GOT3 (cell line): ENCODE results near the gene CCDC8.
"Not testable (repeated sequence)": the region's sequence is repeated elsewhere in the genome, so short reads cannot be mapped to it uniquely, and the experiment has no call there.

Source experiments
- DNase-seq: peaks from one replicate; lab custom pipeline; 2025; ENCODE audit warnings: mixed read lengths; lab: John Stamatoyannopoulos, UW

Gene CCDC8

DNA sequence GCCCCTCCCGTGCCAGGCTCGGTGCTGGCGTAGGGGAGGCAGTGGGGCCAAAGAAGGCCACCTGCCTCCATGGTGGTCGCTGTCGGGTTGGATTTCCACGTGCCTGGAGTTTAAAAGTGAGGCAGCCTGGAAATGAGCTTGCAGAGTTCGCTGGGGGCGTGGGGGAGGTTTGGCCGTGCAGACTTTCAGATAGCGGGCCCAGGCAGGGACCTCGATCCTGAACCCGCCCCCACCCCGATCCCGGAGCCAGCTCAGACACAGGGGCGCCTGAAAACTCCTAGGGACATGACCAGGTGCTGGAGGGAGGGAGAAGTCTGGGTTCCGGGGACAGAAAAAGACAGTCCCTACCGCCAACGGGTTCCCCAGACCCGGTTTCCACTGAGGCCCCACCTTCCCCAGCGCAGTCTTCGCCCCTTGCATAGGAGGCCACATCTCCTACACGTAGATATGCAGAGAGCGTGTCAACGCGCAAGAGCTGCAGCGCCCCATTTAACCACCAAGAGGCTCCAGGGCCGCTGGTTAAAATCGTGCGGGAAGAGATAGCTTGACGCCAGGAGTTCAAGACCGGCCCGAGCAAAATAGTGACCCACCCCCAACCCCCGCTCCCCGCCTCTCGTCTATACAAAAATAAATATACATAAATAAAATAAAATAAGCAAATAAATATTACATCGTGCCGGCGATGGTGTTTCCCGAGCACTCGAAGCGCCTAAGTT, 8.5 kb downstream of the CCDC8 start:
- DNase-seq = no peak

DNA sequence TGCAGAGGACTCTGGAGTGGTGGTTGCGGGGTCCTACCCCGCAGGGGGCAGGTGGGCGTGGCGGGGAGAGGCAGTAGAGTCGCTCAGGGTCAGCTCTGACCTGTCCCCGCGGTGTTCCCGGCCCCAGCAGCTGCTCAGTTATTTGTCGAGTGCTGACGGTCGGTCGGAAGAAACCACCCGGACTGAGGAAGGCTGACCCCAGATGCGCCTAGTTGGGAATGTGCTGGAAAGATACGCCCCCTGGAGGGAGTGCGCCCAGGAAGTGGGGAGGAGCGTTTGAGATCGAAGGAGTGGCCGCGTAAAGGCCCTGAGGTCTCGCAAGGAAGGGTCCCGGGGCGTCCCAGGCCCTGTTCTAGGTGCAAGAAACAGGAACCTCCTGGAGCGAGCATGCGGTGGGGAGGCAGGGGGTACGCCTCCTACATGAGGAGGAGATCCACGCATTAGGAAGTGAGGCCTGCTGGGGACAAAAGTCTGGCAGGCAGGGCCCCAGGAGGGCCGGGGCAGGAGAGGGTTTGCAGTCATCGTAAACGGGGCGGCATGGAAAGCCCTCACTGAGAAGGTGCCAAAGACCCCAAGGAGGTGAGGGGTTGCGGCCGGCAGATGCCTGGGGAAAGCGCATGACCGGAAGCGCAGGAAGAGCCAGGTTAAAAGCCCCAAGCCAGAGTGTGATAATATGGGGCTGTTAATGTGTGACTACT, 9.2 kb downstream of the CCDC8 start:
- DNase-seq = no peak

DNA sequence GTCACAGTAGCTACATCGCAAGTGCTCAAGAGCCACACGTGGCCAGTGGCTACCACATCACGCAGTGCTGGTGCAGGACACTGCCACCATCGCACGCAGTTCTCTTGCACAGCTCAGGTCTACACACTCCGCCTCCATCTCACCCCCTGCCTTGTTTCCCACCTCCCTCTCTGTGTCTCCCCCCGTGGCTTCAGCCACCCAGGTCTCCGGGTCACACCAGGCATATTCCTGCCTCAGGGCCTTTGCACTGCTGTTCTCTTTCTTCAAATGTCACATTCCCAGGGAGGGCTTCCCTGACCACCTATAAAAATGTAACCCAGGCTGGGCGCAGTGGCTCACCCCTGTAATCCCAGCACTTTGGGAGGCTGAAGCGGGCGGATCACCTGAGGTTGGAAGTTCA, 10.6 kb downstream of the CCDC8 start:
- no peak for DNase-seq

DNA sequence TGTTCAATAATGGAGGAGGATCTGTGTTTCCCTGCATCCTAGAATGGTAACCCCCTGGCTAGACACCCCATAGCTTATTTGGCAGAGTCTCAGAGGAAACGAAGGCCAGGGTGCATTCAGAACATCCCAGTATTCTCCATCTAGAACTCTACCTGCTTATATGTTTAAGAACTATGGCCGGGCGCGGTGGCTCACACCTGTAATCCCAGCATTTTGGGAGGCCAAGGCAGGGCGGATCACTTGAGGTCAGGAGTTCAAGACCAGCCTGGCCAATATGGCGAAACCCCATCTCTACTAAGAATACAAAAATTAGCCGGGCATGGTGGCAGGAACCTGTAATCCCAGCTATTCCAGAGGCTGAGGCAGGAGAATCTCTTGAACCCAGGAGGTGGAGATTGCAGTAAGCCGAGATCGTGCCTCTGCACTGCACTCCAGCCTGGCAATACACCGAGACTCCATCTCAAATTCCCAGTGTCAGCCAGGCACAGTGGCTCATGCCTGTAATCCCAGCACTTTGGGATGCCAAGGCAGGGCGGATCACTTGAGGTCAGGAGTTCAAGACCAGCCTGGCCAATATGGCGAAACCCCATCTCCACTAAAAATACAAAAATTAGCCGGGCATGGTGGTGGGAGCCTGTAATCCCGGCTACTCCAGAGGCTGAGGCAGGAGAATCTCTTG, 15.4 kb downstream of the CCDC8 start:
- not testable (repeated sequence) for DNase-seq

DNA sequence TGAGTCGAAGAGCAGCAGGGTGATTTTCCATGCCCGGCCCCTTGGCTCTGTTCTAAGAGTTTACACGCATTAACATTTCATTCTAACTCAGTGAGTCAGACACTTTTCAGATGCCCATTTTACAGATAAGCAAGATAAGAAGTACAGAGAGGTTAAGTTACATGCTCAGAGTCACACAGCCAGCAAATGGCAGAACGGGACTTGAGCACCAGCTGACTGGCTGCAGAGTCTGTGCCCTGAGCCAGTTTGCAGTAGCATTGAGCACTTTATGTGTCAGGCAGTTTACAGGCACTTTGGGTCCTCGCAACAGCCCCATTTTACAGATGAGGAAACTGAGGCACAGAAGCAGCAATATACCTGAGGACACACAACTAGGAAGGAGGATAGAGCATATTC, 19.0 kb downstream of the CCDC8 start:
- DNase-seq = no peak

DNA sequence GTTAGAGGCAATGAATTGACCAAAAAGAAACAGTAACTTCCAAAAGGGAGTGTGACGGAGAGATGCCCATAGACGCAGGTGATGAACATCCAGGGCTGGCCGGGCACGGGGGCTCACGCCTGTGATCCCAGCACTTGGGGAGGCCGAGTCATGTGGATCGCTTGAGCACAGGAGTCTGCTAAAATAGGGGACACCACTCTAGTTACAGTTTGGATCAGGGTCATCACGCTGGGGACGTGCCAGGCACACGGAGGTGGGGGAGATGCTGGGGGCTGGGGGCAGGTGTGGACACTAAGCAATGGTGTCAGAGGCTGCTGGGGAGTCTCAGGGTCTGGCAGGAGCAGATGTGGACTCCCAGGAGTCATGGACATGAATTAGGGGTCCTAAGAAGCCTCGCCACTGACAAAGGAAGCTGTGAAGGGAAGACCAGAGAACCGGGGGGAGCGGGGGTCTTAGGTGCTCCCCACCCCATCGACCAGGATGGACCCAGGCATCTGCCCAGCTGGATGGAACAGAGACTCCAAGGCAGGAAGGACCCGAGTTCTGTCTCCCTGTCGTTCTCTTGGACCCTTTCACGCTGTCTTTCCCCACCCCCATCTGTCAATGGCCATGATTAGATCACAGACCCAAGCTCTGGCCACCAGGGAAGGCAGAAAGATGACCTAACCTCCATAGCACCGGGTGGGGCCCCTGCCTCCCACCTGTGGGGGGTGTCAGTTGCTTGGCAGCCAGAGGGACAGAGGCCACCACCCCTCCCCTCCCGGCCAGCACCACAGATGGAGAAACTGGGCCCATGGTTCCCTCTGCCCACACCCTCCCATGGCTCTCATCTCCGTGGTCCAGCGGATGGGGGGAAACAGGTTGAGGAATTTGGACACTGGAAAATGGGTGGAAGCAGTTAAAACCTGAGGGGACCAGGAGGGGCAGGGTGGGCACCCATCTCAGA, 19.6 kb downstream of the CCDC8 start:
- no peak for DNase-seq

DNA sequence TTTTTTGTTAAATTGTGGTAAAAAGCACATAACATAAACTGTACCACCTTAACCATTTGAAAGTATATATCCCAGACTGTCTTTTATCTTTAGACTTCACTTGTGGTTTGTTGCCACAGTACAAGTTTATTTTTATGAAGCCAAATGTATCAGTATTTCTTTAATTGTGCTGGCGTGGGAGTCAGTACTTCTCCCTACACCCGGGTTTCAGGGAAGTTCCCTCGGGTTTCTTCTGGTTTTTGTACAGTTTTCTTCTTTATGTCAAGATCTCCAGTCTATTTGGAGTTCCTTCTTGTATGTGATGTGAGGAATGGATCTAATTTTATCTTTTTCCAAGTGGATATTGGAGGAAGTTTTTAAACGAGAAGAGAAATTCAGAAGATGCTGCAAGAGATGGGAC, 20.5 kb downstream of the CCDC8 start:
- DNase-seq = no peak

DNA sequence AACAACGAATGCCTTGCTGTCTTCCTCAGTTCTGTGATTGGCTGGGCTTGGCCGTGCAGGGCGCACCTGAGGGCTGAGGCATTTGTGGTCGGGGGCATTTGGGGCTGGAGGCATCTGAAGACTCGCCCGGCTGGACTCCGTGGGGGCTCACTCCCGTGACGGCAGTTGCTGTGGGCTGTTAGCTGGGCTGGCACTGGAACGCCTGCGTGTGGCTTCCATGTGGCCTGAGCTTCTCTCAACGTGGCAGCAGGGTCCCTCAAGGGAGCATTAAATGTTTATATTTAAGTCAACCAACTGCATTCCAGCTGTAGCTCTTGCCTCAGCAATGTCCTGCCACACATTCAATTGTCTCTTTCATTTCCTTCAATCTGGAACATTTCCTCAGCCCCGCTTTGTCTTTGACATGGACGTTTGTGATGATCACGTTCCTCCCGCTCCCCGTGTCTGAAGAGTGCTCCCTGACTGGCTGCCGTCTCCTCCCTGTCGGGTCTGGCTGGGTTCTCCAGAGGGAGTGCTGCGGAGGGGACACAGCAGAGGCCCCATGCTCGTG, 21.0 kb downstream of the CCDC8 start:
- no peak for DNase-seq

DNA sequence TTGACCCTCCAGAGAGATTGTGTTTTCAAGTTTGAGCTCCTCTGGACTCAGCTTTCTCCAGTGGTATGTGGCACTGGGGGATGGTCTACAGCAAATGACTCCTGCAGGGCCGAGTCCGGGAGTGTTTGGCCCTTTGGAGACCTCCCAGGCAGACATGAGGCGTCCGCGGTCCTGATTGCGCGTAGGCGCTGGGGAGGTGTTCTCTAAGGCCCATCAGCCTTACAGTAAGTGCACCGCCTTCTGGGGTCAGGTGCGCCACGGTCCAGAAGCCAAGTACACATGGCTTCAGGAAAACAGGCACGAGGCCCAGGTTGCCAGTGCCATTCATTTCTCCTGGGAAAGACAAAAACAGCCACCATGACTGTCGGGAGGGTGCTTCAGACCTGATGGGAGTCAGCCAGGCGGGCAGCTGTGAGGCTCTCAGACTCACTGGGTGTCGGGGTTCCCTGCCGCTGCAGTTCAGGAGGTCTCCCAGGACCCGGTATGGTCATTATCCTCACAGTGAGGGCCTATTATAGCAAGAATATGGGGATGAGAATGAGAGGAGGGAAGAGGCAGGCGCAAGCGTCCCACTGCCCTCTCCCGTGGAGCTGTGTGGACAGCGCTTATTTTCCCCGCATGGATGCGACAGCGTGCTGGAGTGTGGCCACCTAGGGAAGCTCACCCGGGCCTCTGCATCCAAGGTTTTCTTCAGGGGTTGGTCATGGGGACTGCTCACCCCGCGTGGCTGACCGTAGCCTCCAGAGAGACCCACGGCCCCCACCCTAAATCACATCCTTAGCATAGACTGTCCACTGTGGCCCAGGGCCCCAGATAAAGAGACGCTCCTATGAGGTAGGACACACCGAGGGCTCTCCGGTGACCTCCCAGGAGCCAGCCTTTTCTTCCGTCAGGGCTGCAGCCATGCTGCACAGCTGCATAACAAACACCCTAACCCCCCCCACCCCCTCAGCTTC, 21.8 kb downstream of the CCDC8 start:
- DNase-seq = no peak

DNA sequence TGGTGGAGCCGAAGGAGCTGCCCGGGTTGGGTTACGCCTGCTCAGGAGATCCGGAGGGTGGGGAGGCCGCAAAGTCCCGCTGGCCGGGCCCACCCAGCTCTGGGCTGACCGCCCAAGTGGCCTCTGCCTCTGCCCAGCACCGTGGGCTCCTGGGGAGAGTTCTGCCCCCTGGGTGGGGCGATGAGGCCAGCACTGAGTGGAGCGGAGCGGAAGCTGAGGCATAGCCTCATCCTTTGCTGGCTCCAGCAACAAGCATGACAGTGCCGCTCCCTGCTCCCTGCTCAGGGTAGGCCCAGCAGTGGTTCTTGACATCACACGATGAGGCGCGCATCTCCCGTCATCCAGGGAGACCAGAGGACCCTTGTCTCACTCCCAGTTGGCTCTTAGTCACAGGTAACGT, 22.5 kb downstream of the CCDC8 start:
- no peak for DNase-seq

DNA sequence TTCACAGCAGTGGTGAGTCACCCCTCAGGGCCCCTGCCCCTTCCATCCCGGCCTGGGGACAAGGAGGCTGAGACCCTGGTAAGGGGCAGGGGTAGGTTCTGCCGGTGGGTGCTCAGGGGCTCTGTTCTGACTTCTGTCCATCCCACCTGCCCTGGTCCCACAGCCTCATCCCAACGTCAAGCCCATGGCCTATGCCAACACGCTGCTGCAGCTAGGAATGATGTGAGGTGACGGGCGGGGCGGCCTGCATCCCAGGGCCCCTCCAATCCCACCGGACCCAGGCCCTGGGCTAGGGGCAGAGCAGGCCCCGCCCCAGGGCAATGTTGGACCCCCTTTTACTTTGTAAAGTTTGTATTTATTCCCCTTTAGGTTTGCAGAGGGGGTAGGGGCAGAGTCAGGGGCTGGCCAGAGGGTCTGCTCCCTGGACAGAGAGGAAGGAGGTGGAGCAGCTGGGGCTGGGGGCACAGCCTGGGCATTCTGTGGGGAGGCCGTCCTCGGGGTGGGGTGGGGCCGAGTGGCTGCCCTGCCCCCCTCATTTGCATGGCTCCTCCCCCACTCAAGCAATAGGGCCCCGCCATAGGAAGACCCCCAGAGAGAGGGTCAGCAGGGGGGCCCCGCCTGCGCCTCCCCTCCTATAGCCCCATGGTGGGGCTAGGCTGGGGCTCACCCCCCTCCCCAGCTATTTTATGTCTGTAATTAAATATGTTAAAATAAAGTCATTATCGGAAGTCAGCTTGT, 23.1 kb downstream of the CCDC8 start:
- no peak for DNase-seq

DNA sequence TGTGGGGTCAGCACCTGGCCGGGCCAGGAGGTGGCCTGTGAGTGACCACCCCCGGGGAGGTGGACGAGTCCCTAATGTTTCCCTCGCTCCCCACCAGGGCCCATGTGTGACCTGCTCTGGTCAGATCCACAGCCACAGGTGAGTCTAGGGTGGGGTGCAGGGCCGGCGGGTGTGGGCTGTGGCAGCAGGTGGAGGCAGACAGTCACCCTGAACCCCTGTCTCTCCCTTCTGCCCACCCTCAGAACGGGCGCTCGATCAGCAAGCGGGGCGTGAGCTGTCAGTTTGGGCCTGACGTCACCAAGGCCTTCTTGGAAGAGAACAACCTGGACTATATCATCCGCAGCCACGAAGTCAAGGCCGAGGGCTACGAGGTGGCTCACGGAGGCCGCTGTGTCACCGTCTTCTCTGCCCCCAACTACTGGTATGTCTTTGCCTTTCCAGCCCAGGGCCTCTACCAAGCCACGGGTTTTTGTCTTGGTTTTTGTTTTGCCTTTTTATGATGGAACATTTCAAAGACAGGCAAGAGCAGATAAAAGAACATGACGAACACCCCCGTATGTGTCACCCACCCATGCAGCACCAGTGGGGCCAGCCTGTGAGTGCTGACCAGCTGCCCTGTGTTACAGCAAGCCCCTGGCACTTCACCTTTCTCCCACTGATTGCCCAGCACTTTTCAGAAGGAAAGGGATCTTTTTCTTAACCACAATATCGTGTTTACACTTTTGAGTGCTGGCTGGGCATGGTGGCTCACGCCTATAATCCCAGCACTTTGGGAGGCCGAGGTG, 24.9 kb downstream of the CCDC8 start:
- no peak for DNase-seq

DNA sequence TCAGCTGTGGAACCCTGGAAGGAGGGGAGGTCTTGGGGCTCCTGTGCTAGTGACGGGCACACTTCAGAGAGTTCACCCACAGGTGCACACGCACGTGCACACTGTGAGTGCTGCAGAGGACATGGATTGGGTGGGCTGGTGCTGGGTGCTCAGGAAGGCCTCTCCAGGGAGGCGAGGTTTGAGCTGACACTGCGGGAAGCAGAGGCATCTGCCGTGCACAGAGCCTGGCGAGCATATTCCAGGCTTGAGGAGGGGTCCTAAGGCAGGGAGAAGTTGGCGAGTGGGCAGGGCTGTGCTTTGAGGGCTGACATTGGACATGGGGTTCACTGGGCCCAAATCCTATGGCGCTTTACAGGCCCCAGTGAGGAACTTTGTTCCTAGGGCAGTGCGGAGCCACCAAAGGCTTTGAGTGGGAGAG, 25.6 kb downstream of the CCDC8 start:
- DNase-seq = no peak

DNA sequence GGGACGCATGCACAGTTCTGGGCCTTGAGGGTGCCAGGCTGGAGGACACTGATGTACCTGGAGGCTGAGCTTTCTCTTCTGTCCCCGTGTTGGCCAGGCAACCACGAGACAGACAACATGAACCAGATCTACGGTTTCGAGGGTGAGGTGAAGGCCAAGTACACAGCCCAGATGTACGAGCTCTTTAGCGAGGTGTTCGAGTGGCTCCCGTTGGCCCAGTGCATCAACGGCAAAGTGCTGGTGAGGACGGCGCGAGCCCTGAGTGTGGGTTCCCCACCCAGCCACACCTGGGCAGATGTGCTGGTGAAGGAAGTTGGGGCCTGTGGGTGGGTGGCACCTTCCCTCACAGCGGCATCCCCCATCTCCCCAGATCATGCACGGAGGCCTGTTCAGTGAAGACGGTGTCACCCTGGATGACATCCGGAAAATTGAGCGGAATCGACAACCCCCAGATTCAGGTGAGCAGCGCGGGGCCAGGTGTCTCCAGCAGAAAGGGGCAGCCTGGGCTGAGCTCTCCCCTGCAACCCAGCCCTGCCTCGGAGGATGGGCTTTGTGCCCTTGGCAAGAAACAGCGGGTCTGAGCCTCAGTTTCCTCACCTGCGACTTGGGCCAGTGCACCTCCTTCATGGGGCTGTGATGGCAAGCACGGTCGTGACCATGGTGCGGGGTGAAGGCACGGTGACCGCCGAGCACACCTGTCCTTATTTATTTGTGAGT, 26.2 kb downstream of the CCDC8 start:
- no peak for DNase-seq

DNA sequence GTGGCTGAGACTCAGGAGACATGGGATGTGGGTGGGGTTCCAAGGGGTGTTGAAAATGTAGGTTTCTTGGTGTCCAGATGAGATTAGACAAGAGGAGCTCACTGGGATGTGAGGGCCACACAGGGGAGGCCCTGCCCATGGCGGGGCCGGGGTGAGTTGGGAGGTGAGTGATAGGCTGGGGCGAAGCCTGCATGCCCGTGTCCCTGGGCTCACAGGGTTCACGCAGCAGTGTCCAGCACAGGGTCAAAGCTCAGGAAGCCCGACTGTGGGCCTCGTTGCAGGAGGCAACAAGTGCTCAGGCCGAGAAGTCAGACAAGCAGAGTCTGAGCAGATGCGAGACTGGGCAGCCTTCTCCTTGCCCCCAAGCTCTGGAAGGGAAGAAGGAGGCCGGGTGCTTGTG, 27.2 kb downstream of the CCDC8 start:
- no peak for DNase-seq

DNA sequence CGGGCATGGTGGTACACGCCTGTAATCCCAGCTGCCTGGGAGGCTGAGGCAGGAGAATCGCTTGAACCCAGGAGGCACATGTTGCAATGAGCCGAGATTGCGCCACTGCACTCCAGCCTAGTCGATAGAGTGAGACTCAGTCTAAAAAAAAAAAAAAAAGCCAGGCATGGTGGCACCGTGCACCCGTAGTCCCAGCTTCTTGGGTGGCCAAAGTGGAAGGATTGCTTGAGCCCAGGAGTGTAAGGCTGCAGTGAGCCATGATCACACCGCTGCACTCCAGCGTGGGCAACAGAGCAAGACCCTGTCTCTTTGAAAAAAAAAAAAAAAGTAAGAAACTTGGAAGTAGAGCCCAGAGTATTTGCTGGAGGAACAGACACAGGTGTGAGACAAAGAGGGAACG, 27.7 kb downstream of the CCDC8 start:
- no peak for DNase-seq

DNA sequence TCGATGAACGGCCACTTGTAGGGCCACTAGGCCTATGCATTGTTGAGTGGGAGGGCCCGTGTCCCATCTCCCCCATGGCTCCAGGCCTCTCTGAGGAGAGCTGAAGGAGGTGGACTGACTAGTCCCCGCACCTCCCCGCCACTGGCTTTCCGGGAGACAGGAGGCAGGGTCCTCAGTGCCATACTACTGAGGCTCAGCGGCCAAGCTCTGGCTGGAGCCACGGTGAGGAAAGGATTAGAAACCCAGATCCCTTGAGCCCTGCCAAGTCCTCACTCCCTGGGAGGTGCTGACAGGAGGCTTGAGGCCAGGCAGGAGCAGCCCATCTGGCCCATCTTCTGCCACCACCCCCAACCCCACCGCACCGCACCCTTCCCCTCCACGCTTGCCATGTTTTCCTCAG, 29.0 kb downstream of the CCDC8 start:
- DNase-seq = no peak

DNA sequence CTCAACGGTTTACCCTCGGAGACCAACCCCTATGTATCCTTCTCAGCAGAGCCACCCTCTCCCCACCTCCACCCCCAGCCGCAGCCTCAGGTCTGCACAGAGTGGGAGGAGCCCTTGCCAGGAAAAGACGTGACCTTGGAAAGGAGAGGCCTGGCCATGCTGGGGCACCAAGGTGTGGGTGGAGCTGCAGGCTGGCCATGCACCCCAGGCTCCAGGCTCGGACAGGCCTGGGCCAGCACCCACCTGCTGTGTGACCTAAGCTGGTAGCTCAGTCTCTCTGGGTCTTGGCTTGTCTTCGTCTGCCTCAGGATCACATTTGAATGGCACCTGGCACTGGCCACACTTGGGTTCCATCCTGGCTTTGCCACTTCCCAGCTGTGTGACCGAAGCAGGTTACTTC, 29.5 kb downstream of the CCDC8 start:
- DNase-seq = no peak
